Mesothelial cell of epicardium (in vitro differentiated cells): Measurements from ENCODE around the gene USP49. TPM values are rescaled to one million over a fixed set of nuclear protein-coding genes. Genes with fewer than 3 reads are reported as not detected.

Experiments
- DNase-seq, 2 experiments: peaks; one replicate each; pipeline ENCODE4 v3.0.0; 2021; ENCODE audit warnings: low spot score in 2 of 2; ENCODE audit not compliant: unreplicated experiment in 2 of 2
- H3K27ac Mint-ChIP-seq: 2 replicates; pipeline ENCODE4 v1.8.0; 2021; ENCODE audit warnings: mixed read lengths
- H3K27me3 Mint-ChIP-seq: 2 replicates; pipeline ENCODE4 v1.8.0; 2021; ENCODE audit warnings: low read depth, mixed read lengths
- H3K36me3 Mint-ChIP-seq: 2 replicates; pipeline ENCODE4 v1.8.0; 2021; ENCODE audit warnings: mixed read lengths
- H3K4me1 Mint-ChIP-seq: 2 replicates; pipeline ENCODE4 v1.8.0; 2021; ENCODE audit warnings: mixed read lengths
- H3K4me3 Mint-ChIP-seq: 2 replicates; pipeline ENCODE4 v1.8.0; 2021; ENCODE audit warnings: mild to moderate bottlenecking, moderate library complexity, mixed read lengths
- H3K9me3 Mint-ChIP-seq: 2 replicates; pipeline ENCODE4 v1.8.0; 2021; ENCODE audit warnings: mixed read lengths
- total RNA-seq: library from RNA; stranded (reverse); gene quantifications from 3 replicates; pipeline ENCODE4 v1.2.1, GENCODE V29; 2021
- TF ChIP-seq, protein P1 (sequence below): fragments of 200-600 bp; sonication (generic); IDR thresholded peaks from one replicate; pipeline ENCODE4 v1.5.0; 2021; ENCODE audit warnings: antibody characterized with exemption; ENCODE audit not compliant: unreplicated experiment

Gene USP49
- total RNA-seq, 1 donor from 2014 or later, result 12.1 TPM

DNA sequence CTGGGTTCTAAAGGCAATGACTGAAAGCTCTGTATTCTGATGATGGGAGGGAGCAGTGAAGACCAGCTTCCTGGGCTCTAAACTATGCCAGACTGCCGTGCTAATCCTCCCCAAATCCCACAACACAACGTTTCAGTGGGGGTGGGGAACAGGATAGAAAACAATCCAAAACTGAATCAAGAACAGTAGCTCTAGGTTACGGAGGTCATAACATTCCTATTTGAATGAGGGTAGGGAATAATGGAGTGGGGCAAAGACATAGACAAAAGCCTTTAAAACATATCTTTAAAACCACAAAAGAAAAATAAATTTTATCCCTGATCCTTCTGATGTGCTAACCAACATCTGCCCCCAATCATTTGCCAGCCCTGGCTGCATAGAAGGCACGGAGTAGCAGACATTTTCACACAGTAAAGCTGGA, 7.8 kb downstream of the USP49 start:
- Mint-ChIP-seq H3K27ac (no peak overlapping the region), H3K4me1 (peaks cover 2% of the 10 kb centered on the region), H3K27me3 (no peaks in the 10 kb centered on the region), H3K4me3 (no peak overlapping the region), H3K36me3 (no peaks in the 10 kb centered on the region), H3K9me3 (no peaks in the 10 kb centered on the region)
- DNase-seq, result no peak
- TF ChIP-seq, protein P1, sequence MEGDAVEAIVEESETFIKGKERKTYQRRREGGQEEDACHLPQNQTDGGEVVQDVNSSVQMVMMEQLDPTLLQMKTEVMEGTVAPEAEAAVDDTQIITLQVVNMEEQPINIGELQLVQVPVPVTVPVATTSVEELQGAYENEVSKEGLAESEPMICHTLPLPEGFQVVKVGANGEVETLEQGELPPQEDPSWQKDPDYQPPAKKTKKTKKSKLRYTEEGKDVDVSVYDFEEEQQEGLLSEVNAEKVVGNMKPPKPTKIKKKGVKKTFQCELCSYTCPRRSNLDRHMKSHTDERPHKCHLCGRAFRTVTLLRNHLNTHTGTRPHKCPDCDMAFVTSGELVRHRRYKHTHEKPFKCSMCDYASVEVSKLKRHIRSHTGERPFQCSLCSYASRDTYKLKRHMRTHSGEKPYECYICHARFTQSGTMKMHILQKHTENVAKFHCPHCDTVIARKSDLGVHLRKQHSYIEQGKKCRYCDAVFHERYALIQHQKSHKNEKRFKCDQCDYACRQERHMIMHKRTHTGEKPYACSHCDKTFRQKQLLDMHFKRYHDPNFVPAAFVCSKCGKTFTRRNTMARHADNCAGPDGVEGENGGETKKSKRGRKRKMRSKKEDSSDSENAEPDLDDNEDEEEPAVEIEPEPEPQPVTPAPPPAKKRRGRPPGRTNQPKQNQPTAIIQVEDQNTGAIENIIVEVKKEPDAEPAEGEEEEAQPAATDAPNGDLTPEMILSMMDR, result no peak

DNA sequence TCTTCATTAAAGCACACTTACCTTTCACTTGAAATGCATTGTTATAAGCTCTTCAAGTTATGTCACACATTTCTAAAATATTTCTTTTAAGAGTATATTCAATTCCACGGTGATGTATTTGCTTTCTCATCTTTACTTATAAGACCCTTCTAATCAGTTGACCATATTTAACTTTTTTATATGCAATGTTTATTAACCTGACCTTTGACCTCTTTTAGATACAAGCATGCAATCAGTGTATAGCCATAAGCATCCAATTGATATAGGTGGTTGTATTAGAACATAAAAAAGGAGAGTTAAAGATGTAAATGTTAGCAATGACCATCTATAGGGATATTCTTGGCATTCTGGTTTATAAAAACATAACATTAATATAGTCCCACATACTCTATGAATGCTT, 9.2 kb downstream of the USP49 start:
- no peaks in the 10 kb centered on the region for H3K9me3 Mint-ChIP-seq
- no peak overlapping the region for H3K4me3 Mint-ChIP-seq
- peaks cover 2% of the 10 kb centered on the region for H3K4me1 Mint-ChIP-seq
- no peaks in the 10 kb centered on the region for H3K27me3 Mint-ChIP-seq
- no peaks in the 10 kb centered on the region for H3K36me3 Mint-ChIP-seq
- no peak for DNase-seq
- TF ChIP-seq, protein P1, result no peak
- H3K27ac Mint-ChIP-seq, result no peak overlapping the region

DNA sequence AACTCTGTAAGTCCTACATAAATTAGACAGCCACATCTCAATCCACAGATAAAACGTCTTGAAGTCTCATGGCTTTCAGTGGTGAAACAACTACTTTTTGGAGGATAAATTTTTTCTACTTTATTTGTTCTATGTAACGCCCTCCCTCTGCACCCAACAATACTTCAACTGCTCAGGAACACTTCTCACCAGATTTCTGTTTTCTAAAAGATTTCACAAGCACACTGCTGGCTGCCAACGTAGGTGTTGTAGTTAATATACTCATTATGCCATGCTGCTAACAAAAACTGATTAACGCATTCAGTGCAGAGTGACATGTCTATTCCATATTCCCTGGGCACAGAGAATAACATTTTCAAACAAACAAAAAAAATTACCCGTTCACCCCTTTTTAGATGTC, 10.2 kb downstream of the USP49 start:
- no peaks in the 10 kb centered on the region for H3K27me3 Mint-ChIP-seq
- H3K36me3 Mint-ChIP-seq, result no peaks in the 10 kb centered on the region
- H3K27ac Mint-ChIP-seq, result no peak overlapping the region
- H3K4me1 Mint-ChIP-seq, result peaks cover 2% of the 10 kb centered on the region
- no peaks in the 10 kb centered on the region for H3K9me3 Mint-ChIP-seq
- TF ChIP-seq, protein P1, result no peak
- no peak overlapping the region for H3K4me3 Mint-ChIP-seq
- DNase-seq, result no peak

DNA sequence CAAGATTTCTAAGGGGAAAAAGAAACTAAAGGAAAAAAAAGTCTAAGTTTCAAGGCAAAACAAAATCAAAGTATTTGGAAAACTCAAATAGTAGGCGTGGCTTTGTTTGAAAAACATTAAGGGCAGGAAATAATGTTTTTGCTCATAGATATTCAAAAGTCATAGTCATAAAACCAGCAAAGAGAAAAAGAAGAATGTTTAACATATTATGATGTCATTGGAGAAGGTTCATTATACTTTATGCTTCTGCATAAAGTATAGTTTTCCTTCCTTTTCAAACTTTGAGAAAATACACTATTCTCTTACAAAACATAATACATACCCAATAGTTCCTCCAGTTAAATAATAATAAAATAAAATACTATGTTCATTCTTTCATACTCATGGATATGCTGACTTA, 13.7 kb downstream of the USP49 start:
- H3K4me3 Mint-ChIP-seq, result no peak overlapping the region
- no peaks in the 10 kb centered on the region for H3K9me3 Mint-ChIP-seq
- H3K4me1 Mint-ChIP-seq, result peaks cover 5% of the 10 kb centered on the region
- no peaks in the 10 kb centered on the region for H3K36me3 Mint-ChIP-seq
- H3K27ac Mint-ChIP-seq, result no peak overlapping the region
- TF ChIP-seq, protein P1, result no peak
- H3K27me3 Mint-ChIP-seq, result no peaks in the 10 kb centered on the region
- no peak for DNase-seq

DNA sequence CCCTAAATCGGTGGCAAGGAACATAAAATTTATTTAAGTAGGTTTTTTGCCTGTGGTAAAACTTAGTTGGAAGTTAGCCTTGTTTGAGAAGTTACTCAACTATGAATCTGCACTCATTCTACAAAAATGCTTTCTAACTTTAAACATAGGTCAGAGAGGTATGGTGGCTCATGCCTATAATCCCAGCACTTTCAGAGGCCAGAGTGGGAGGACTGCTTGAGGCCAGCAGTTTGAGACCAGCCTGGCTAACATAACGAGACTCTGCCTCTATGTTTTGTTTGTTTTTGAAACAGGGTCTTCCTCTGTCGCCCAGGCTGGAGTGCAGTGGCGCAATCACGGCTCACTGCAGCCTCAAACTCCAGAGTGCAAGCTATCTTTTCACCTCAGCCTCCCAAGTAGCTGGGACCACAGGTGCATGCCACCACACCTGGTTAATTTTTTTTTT, 16.2 kb downstream of the USP49 start:
- Mint-ChIP-seq H3K36me3 (no peaks in the 10 kb centered on the region), H3K27me3 (no peaks in the 10 kb centered on the region), H3K9me3 (no peaks in the 10 kb centered on the region), H3K4me1 (peaks cover 5% of the 10 kb centered on the region), H3K27ac (no peak overlapping the region), H3K4me3 (no peak overlapping the region)
- no peak for DNase-seq
- TF ChIP-seq, protein P1, result no peak

DNA sequence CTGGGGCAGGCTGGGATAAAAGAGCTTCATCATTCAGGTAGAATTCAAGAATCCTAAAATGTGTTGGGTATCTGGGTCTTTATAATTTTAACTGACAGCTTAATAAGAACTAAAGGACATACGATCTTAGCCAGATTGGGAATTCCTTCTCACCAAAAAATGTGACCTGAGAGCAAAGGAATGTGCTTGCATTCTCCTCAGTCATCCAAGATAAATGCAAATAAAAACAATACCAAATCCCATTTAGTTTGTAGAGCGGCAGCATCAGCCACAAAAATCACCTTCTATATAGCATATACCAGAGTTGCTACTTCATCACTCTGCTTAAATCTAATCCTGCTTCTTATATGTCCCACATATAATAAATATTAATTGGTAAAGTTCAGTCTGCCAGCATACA, 16.9 kb downstream of the USP49 start:
- Mint-ChIP-seq H3K4me1 (peaks cover 5% of the 10 kb centered on the region), H3K9me3 (no peaks in the 10 kb centered on the region), H3K36me3 (no peaks in the 10 kb centered on the region), H3K27me3 (no peaks in the 10 kb centered on the region), H3K27ac (no peak overlapping the region), H3K4me3 (no peak overlapping the region)
- no peak for DNase-seq
- TF ChIP-seq, protein P1, result no peak
